ENCODE measurements around the gene ARHGDIG.
"Not testable (repeated sequence)": the region's sequence is repeated elsewhere in the genome, so short reads cannot be mapped to it uniquely, and the experiment has no call there.

The ARHGDIG gene

GRCh38 chr16:280552-280951 lies at the start of gene ARHGDIG:
TSS of gene ARHGDIG (plus strand) at chr16:280591. CDS start at chr16:280681, 90 bp downstream.
- no peak for DNase-seq

- no peak for DNase-seq
Measured at GRCh38 chr16:230949-231348, 49.4 kb upstream of the ARHGDIG start.

- peak; percentile 47 for DNase-seq
Measured at GRCh38 chr16:234468-235305, 45.7 kb upstream of the ARHGDIG start, which contains the start of gene FAM234A. TSS of gene FAM234A (plus strand) at chr16:234821. CDS start at chr16:254414, 19,593 bp downstream.

GRCh38 chr16:239948-240277 lies 40.5 kb upstream of the ARHGDIG start:
- no peak for DNase-seq

- no peak for DNase-seq
Measured at GRCh38 chr16:240559-240958, 39.8 kb upstream of the ARHGDIG start.

GRCh38 chr16:242281-242680 lies 38.1 kb upstream of the ARHGDIG start:
- DNase-seq: no peak

GRCh38 chr16:243348-243747 lies 37.0 kb upstream of the ARHGDIG start:
- no peak for DNase-seq

GRCh38 chr16:245105-245504 lies 35.3 kb upstream of the ARHGDIG start:
- DNase-seq: no peak

- DNase-seq: no peak
Measured at GRCh38 chr16:247027-247426, 33.4 kb upstream of the ARHGDIG start.

- DNase-seq: no peak
Measured at GRCh38 chr16:249431-249830, 31.0 kb upstream of the ARHGDIG start.

- no peak for DNase-seq
Measured at GRCh38 chr16:252366-253337, 27.7 kb upstream of the ARHGDIG start.

GRCh38 chr16:253833-254232 lies 26.6 kb upstream of the ARHGDIG start:
- DNase-seq: no peak

- no peak for DNase-seq
Measured at GRCh38 chr16:254461-254860, 25.9 kb upstream of the ARHGDIG start.

GRCh38 chr16:255183-255582 lies 25.2 kb upstream of the ARHGDIG start:
- DNase-seq: no peak

GRCh38 chr16:258091-258490 lies 22.3 kb upstream of the ARHGDIG start:
- DNase-seq: not testable (repeated sequence)

GRCh38 chr16:259226-259625 lies 21.2 kb upstream of the ARHGDIG start:
- no peak for DNase-seq

- DNase-seq: no peak
Measured at GRCh38 chr16:259814-260253, 20.6 kb upstream of the ARHGDIG start.

- DNase-seq: no peak
Measured at GRCh38 chr16:260326-260725, 20.1 kb upstream of the ARHGDIG start.

GRCh38 chr16:261031-261691 lies 19.2 kb upstream of the ARHGDIG start:
- DNase-seq: no peak

GRCh38 chr16:262121-262745 lies 18.2 kb upstream of the ARHGDIG start:
- DNase-seq: no peak

GRCh38 chr16:263182-263774 lies 17.1 kb upstream of the ARHGDIG start:
- no peak for DNase-seq

GRCh38 chr16:263944-264343 lies 16.4 kb upstream of the ARHGDIG start:
- no peak for DNase-seq

Measured in NCI-H1436 treated with DMSO at 0.1 percent for 48 hours (cell line).